T-helper 1 cell treated with Interleukin-12 subunit alpha and Interleukin-12 subunit beta and Interleukin-4 antibody, amounts not matched to agents 30 μg/mL and 1 μg/mL, for 36 hours (primary cell): ENCODE measurements around the gene ACOT9.
"Not testable (repeated sequence)": the region's sequence is repeated elsewhere in the genome, so short reads cannot be mapped to it uniquely, and the experiment has no call there.

Experiments used
- H3K27ac Mint-ChIP-seq: one replicate; pipeline ENCODE4 v1.8.0; 2021; ENCODE audit warnings: mild to moderate bottlenecking, mixed read lengths
- H3K27me3 Mint-ChIP-seq: one replicate; pipeline ENCODE4 v1.8.0; 2021; ENCODE audit warnings: low read depth, mixed read lengths
- H3K36me3 Mint-ChIP-seq: one replicate; pipeline ENCODE4 v1.8.0; 2021; ENCODE audit warnings: low read depth, mixed read lengths
- H3K4me1 Mint-ChIP-seq: one replicate; pipeline ENCODE4 v1.8.0; 2021; ENCODE audit warnings: low read depth, mixed read lengths
- H3K4me3 Mint-ChIP-seq: one replicate; pipeline ENCODE4 v1.8.0; 2021; ENCODE audit warnings: mild to moderate bottlenecking, moderate library complexity, mixed read lengths
- H3K9me3 Mint-ChIP-seq: one replicate; pipeline ENCODE4 v1.8.0; 2021; ENCODE audit warnings: mixed read lengths

Gene ACOT9

GRCh38 chrX:23779025-23779424 lies 35.9 kb upstream of the ACOT9 start:
- H3K4me3 Mint-ChIP-seq = no peak overlapping the region
- peaks cover 21% of the 10 kb centered on the region for H3K4me1 Mint-ChIP-seq
- H3K27me3 Mint-ChIP-seq = no peaks in the 10 kb centered on the region
- H3K36me3 Mint-ChIP-seq = peaks cover 7% of the 10 kb centered on the region
- H3K9me3 Mint-ChIP-seq = no peaks in the 10 kb centered on the region
- no peak overlapping the region for H3K27ac Mint-ChIP-seq

DNA sequence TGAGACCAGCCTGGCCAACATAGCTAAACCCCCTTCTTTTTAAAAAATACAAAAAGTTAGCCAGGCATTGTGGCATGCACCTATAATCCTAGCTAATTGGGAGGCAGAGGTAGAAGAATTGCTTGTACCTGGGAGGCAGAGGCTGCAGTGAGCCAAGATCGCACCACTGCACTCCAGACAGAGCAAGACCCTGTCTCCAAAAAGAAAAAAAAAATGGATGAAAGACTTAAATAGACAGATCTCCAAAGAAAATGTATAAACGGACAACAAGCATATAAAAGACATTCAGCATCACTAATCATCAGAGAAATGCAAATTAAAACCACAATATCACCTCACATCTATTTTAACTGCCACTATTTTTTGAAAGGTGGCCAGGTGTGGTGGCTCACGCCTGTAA lies 33.3 kb upstream of the ACOT9 start:
- Mint-ChIP-seq H3K36me3 (peaks cover 2% of the 10 kb centered on the region), H3K27ac (no peak overlapping the region), H3K4me1 (peaks cover 19% of the 10 kb centered on the region), H3K9me3 (no peaks in the 10 kb centered on the region), H3K27me3 (no peaks in the 10 kb centered on the region), H3K4me3 (no peak overlapping the region)

- peak overlapping the region; percentile 52 for H3K4me3 Mint-ChIP-seq
- peaks cover 2% of the 10 kb centered on the region for H3K36me3 Mint-ChIP-seq
- H3K4me1 Mint-ChIP-seq = peaks cover 9% of the 10 kb centered on the region
- peak overlapping the region; percentile 97 for H3K27ac Mint-ChIP-seq
- H3K27me3 Mint-ChIP-seq = no peaks in the 10 kb centered on the region
- H3K9me3 Mint-ChIP-seq = no peaks in the 10 kb centered on the region
Observed at GRCh38 chrX:23773601-23774175, 30.6 kb upstream of the ACOT9 start.

- H3K27me3 Mint-ChIP-seq, H3K36me3 Mint-ChIP-seq, H3K27ac Mint-ChIP-seq: not testable (repeated sequence)
Observed at GRCh38 chrX:23771086-23771485, 28.0 kb upstream of the ACOT9 start.

DNA sequence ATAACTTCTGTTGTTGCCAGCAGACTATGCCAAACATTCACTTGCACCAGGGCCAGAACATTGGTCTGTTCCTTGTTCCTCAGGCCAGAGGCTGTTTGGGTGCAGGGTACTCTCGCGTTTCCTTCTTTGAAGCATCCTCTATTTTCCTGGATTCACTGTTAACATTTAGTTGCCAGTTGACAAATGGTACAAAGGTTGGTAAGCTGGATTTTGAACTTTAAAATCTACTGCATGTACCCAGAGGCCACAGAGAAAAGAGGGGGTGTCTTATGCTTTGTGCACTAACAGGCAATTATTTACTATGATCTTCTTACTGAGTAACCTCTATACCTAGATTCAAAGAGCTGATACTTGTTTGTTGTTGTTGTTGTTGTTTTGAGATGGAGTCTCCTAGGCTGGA lies 27.1 kb upstream of the ACOT9 start:
- H3K36me3 Mint-ChIP-seq = peaks cover 2% of the 10 kb centered on the region
- H3K27ac Mint-ChIP-seq = no peak overlapping the region
- H3K4me1 Mint-ChIP-seq = peaks cover 9% of the 10 kb centered on the region
- H3K27me3 Mint-ChIP-seq = no peaks in the 10 kb centered on the region
- no peak overlapping the region for H3K4me3 Mint-ChIP-seq
- no peaks in the 10 kb centered on the region for H3K9me3 Mint-ChIP-seq

More at GRCh38 chrX:23771086-23771485, 28.0 kb upstream of the ACOT9 start:
- H3K4me3 Mint-ChIP-seq, H3K4me1 Mint-ChIP-seq, H3K9me3 Mint-ChIP-seq: not testable (repeated sequence)

DNA sequence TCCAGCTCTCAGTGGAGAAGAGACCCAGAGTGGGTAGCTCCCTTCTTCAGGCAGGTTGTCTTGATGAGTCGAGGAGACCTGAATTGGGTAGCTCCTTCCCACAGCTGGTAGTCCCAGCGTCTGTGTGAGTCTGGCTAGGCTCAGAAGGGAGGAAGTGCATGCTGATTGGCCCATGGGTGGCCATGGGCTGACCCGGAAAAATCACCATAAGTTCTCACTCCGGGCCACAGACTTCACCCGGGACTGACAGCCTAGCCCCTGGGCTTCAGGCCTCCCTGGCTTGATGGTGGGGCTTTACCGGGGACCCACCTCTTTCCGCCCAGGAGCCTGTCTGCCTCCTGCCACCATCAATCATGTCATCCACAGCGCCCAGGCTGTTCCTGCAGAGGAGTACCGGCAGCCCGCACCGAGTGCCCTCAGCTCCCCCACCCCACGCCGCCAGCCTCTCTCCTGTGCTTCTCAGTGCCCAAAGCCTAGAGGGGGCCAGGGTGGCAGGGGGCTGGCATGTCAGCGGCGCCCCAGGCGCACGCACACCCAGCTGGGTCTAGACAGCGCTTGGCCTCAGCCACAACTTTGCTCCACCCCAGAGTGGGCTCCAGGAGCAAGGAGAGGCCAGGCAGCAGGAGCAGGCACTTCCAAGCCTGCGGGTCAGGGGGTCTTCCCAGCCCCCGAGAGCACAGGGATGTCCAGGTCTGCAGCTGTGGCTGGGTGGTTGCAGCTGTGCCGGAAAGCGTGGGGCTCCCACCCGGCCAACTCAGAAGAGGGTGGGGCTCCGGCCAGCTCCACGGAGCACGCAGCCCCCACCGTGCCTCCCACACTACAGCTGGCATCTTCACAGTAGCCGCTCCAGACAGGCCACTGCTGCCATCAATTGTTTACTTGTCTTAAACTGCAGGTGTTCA lies 23.8 kb upstream of the ACOT9 start:
- no peak overlapping the region for H3K4me3 Mint-ChIP-seq
- no peak overlapping the region for H3K27ac Mint-ChIP-seq
- H3K4me1 Mint-ChIP-seq = no peaks in the 10 kb centered on the region
- H3K27me3 Mint-ChIP-seq = no peaks in the 10 kb centered on the region
- H3K9me3 Mint-ChIP-seq = no peaks in the 10 kb centered on the region
- H3K36me3 Mint-ChIP-seq = no peaks in the 10 kb centered on the region

DNA sequence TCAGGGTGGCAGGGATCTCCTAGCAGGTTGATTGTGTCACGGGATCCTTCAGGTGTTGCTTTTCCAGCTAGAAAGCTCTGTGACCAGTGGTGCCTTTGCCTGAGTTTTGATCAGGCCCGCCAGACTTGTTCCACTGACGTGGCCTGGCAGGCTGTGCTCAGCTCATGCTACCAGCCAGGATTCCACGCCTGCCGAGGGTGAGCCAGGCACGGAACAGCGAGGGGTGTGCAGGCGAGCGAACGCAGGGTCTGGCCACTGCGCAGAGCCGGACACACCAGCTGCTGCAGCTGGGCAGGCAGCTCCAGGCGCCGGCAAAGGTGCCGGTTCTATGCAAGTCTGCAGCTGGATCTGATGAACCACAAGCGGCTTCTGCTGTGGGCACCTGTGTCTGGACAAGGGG lies 22.8 kb upstream of the ACOT9 start:
- Mint-ChIP-seq H3K9me3 (no peaks in the 10 kb centered on the region), H3K4me1 (no peaks in the 10 kb centered on the region), H3K4me3 (no peak overlapping the region), H3K36me3 (no peaks in the 10 kb centered on the region), H3K27ac (no peak overlapping the region), H3K27me3 (no peaks in the 10 kb centered on the region)

- H3K36me3 Mint-ChIP-seq = no peaks in the 10 kb centered on the region
Observed at GRCh38 chrX:23765449-23765848, 22.4 kb upstream of the ACOT9 start.

GRCh38 chrX:23764188-23764984 lies 21.3 kb upstream of the ACOT9 start:
- no peaks in the 10 kb centered on the region for H3K27me3 Mint-ChIP-seq
- H3K36me3 Mint-ChIP-seq = no peaks in the 10 kb centered on the region
- H3K4me1 Mint-ChIP-seq = no peaks in the 10 kb centered on the region
- H3K4me3 Mint-ChIP-seq = no peak overlapping the region
- H3K27ac Mint-ChIP-seq = no peak overlapping the region
- H3K9me3 Mint-ChIP-seq = no peaks in the 10 kb centered on the region

More at GRCh38 chrX:23765449-23765848, 22.4 kb upstream of the ACOT9 start:
- H3K27me3 Mint-ChIP-seq = no peaks in the 10 kb centered on the region
- H3K27ac Mint-ChIP-seq = no peak overlapping the region
- no peaks in the 10 kb centered on the region for H3K4me1 Mint-ChIP-seq
- no peaks in the 10 kb centered on the region for H3K9me3 Mint-ChIP-seq
- H3K4me3 Mint-ChIP-seq = no peak overlapping the region

GRCh38 chrX:23759821-23760220 lies 16.7 kb upstream of the ACOT9 start:
- Mint-ChIP-seq H3K4me3 (no peak overlapping the region), H3K9me3 (no peaks in the 10 kb centered on the region), H3K27me3 (no peaks in the 10 kb centered on the region), H3K27ac (no peak overlapping the region), H3K4me1 (peaks cover 2% of the 10 kb centered on the region), H3K36me3 (peaks cover 2% of the 10 kb centered on the region)

DNA sequence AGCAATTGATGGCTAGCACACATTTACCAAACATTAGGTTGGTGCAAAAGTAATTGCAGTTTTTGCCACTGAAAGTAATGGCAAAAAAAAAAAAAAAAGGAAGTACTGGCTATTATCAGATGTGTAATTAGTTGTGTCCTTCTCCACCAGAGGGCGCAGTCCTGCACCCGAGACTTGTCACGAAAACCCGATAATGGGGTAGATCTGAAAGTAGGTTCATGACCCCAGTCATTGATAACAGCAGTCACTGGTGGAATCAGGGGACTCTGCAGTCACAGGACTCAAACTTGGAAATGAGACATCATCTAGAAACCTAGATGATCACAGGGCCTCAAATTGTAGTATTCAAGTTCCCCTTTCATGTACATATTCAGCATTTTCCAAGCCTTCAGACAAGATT lies 13.1 kb upstream of the ACOT9 start:
- H3K36me3 Mint-ChIP-seq = peaks cover 2% of the 10 kb centered on the region
- H3K27ac Mint-ChIP-seq = no peak overlapping the region
- peaks cover 2% of the 10 kb centered on the region for H3K4me1 Mint-ChIP-seq
- no peak overlapping the region for H3K4me3 Mint-ChIP-seq
- H3K9me3 Mint-ChIP-seq = no peaks in the 10 kb centered on the region
- H3K27me3 Mint-ChIP-seq = no peaks in the 10 kb centered on the region

DNA sequence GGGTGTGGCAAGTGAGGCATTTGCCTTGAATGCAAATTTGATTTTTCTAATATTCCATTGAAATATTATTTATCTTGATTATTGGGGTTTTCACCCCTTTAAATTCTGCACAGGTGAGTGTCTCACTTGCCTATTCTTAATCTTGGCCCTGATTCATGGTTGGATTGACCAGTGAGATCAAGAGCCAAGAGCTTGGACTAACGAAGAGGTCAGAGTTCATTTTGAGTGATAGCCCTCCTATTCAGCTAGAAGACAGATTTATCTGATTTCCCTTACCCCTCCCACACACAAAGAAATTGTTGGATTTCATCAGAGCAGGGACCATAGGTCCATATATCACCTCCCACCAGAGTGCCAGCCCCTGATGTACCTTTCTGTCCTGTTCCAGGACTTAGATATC lies 11.6 kb upstream of the ACOT9 start:
- Mint-ChIP-seq H3K4me3 (no peak overlapping the region), H3K36me3 (peaks cover 2% of the 10 kb centered on the region), H3K27me3 (no peaks in the 10 kb centered on the region), H3K27ac (no peak overlapping the region), H3K4me1 (peaks cover 2% of the 10 kb centered on the region), H3K9me3 (no peaks in the 10 kb centered on the region)

DNA sequence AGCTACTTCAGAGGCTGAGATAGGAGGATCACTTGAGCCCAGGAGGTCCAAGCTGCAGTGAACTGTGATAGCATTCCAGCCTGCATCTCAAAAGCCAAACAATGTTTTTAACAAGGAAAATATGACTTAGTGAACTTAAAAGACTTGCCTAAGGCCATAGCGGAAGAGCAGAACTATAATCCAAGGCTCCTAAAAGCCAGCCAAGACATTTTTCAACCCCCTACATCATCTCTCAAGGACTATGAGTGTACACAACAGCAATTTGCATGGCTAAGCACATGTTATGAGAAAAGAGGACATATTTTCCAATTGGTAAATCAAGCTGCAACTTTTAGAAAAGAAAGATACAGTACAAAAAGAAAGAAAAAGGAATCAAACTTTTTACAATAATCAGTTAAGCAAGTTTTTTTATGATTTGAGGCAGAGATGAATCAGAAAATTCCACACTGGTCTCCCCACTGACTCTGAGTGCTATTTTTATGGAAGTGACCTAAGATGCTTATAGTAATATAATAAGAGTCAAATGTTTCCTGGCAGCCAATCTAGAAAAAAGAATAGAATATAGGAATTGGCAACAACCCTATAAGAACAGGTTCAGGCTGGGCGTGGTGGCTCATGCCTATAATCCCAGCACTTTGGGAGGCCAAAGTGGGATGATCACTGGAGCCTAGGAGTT lies 9.8 kb upstream of the ACOT9 start:
- Mint-ChIP-seq H3K27me3 (no peaks in the 10 kb centered on the region), H3K4me3 (no peak overlapping the region), H3K4me1 (peaks cover 2% of the 10 kb centered on the region), H3K27ac (no peak overlapping the region), H3K36me3 (no peaks in the 10 kb centered on the region), H3K9me3 (no peaks in the 10 kb centered on the region)

DNA sequence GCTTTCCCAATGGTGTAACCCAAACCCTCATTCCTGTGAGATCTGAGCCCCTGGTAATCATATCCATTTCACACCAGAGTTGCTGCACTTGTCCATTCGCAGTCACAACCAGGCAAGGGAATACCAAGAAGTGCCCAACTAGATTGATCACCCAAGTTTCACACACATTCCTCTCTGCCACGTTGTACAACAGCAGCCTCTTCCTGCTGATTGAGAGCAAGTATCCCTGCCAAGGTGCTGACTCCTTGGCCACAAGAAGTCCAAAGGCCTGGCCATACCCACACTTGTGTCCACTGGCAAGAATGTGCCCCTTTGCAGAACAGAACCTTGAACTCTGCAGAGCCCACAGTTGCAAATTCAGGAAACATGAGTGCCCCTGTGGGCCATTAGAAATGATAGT lies 6.5 kb upstream of the ACOT9 start:
- Mint-ChIP-seq H3K36me3 (no peaks in the 10 kb centered on the region), H3K27me3 (no peaks in the 10 kb centered on the region), H3K4me3 (no peak overlapping the region), H3K9me3 (no peaks in the 10 kb centered on the region), H3K27ac (no peak overlapping the region), H3K4me1 (peaks cover 10% of the 10 kb centered on the region)
